Loucy (cell line): ENCODE measurements around the gene LHCGR.

Experiments
- EZH2phosphoT487 ChIP-seq: fragments of 200-600 bp; IDR thresholded peaks from 2 replicates; pipeline ENCODE4 v1.6.1; 2018; ENCODE audit warnings: antibody characterized with exemption, mild to moderate bottlenecking, moderate library complexity, borderline replicate concordance
- TF ChIP-seq, protein P1 (sequence below): fragments of 200-600 bp; sonication (generic); conservative IDR thresholded peaks from 2 replicates; pipeline ENCODE4 v1.5.1; 2014; ENCODE audit warnings: mild to moderate bottlenecking, antibody characterized with exemption, low read length

GRCh38 chr2:48695991-48696390 is 59.5 kb downstream of the LHCGR start:
- TF ChIP-seq, protein P1, sequence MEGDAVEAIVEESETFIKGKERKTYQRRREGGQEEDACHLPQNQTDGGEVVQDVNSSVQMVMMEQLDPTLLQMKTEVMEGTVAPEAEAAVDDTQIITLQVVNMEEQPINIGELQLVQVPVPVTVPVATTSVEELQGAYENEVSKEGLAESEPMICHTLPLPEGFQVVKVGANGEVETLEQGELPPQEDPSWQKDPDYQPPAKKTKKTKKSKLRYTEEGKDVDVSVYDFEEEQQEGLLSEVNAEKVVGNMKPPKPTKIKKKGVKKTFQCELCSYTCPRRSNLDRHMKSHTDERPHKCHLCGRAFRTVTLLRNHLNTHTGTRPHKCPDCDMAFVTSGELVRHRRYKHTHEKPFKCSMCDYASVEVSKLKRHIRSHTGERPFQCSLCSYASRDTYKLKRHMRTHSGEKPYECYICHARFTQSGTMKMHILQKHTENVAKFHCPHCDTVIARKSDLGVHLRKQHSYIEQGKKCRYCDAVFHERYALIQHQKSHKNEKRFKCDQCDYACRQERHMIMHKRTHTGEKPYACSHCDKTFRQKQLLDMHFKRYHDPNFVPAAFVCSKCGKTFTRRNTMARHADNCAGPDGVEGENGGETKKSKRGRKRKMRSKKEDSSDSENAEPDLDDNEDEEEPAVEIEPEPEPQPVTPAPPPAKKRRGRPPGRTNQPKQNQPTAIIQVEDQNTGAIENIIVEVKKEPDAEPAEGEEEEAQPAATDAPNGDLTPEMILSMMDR: no peak
- TF ChIP-seq EZH2phosphoT487: no peak
